Measurements from ENCODE around the gene GLOD5. TPM values are rescaled to one million over a fixed set of nuclear protein-coding genes. Genes with fewer than 3 reads are reported as not detected.

Gene GLOD5
- total RNA-seq, 1 experiment from 2014 or later = not detected

DNA sequence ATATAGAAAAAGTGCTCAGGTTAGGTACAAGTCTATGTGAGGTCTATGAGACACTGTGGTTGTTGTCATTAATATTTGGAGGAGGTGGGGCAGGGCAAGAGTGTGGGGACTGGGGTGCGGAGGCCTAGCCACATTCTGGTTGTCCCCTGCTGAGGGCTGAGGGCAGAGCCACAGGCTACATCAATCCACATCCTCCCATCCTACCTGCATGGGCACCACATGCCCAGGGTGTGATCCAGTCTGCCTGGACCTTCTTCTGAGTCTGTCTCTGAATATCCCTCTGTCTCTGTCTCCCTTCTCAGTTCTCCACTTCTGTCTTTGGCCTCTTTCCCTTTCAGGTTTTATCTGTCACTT lies 23.6 kb downstream of the GLOD5 start:
- TF ChIP-seq, protein P1, sequence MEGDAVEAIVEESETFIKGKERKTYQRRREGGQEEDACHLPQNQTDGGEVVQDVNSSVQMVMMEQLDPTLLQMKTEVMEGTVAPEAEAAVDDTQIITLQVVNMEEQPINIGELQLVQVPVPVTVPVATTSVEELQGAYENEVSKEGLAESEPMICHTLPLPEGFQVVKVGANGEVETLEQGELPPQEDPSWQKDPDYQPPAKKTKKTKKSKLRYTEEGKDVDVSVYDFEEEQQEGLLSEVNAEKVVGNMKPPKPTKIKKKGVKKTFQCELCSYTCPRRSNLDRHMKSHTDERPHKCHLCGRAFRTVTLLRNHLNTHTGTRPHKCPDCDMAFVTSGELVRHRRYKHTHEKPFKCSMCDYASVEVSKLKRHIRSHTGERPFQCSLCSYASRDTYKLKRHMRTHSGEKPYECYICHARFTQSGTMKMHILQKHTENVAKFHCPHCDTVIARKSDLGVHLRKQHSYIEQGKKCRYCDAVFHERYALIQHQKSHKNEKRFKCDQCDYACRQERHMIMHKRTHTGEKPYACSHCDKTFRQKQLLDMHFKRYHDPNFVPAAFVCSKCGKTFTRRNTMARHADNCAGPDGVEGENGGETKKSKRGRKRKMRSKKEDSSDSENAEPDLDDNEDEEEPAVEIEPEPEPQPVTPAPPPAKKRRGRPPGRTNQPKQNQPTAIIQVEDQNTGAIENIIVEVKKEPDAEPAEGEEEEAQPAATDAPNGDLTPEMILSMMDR (IDR thresholded peaks at IDR 0.05; ENCODE audit: unreplicated experiment) = no peak
- intact Hi-C loops (cut with micrococcal nuclease) = no loop called here
- Mint-ChIP-seq H3K4me1 (ENCODE audit: insufficient read depth, unreplicated experiment) (no peaks in the 10 kb centered on the region), H3K27me3 (ENCODE audit: insufficient read depth, unreplicated experiment) (peaks cover 36% of the 10 kb centered on the region), H3K4me3 (ENCODE audit: unreplicated experiment) (no peak overlapping the region), H3K36me3 (ENCODE audit: insufficient read depth, unreplicated experiment) (no peaks in the 10 kb centered on the region), H3K27ac (ENCODE audit: low read depth, unreplicated experiment) (no peak overlapping the region), H3K9me3 (ENCODE audit: unreplicated experiment) (peaks cover 14% of the 10 kb centered on the region)
- BruUV-seq (replicated peaks) = no TSS peak
- DNase-seq (ENCODE audit: unreplicated experiment) = no peak
- CTCF ChIA-PET = no interaction called here
- POLR2A ChIA-PET = no interaction called here

DNA sequence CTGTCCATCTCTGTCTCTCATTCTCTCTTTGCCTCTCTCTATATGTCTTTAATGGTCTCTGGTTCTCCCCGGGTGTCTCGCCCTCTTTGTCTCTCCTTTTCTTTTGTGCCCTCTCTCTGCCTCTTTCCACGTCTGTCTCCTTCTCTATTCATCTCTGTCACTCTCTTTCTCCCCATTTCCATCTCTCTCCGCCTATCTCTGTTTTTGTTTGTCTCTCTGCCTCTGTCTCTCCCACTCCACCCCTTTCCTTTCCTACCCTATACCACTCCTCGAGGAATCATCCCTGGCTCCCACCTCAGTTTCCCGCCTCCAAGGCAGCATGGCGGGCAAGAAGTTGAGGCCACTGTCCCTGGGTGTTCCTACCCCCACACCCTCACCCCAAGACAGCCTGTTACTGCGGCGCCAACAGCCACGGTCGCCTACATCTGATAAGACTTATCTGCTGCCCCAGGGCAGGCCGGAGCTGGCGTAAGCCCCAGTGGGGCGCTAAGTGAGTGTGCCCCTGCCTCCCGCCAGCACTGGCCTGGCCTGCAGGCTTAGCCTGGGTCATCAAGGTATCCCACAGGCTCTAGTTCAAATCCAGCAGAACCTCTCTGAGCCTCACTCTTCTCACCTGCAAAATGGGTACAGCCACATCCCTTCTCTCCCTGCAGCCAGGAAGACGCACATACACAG lies 24.1 kb downstream of the GLOD5 start:
- BruUV-seq (replicated peaks) = no TSS peak
- TF ChIP-seq, protein P1 (IDR thresholded peaks at IDR 0.05; ENCODE audit: unreplicated experiment) = no peak
- CTCF ChIA-PET = no interaction called here
- Mint-ChIP-seq H3K4me3 (ENCODE audit: unreplicated experiment) (no peak overlapping the region), H3K9me3 (ENCODE audit: unreplicated experiment) (peaks cover 14% of the 10 kb centered on the region), H3K27ac (ENCODE audit: low read depth, unreplicated experiment) (no peak overlapping the region), H3K27me3 (ENCODE audit: insufficient read depth, unreplicated experiment) (peaks cover 39% of the 10 kb centered on the region), H3K36me3 (ENCODE audit: insufficient read depth, unreplicated experiment) (no peaks in the 10 kb centered on the region), H3K4me1 (ENCODE audit: insufficient read depth, unreplicated experiment) (no peaks in the 10 kb centered on the region)
- POLR2A ChIA-PET = no interaction called here
- DNase-seq (ENCODE audit: unreplicated experiment) = no peak
- intact Hi-C loops (cut with micrococcal nuclease) = no loop called here

DNA sequence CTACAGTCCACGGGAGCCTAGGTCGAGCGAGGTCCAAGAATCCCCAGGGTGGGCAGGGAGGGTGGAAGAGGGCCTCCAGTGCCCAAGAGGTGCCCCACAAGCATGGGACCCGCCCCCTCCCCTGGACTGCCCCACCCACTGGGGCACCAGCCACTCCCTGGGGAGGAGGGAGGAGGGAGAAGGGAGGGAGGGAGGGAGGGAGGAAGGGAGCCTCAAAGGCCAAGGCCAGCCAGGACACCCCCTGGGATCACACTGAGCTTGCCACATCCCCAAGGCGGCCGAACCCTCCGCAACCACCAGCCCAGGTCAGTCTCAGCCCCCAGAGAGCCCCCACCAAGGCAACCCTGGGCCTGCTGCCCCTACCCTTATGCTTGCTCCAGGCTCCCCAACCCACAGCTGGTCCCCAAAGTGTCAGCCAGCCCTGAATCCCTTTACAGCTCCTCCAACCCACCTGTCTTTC lies 24.8 kb downstream of the GLOD5 start, which contains the start of gene GATA1:
GATA1 (plus strand) TSS at position 250 of the 460 bp plus-strand sequence. CDS start 4,520 bp downstream, outside the sequence.
- TF ChIP-seq, protein P1 (IDR thresholded peaks at IDR 0.05; ENCODE audit: unreplicated experiment) = no peak
- intact Hi-C loops (cut with micrococcal nuclease) = no loop called here
- no peak within 1 kb of the TSS for H3K4me3 Mint-ChIP-seq (ENCODE audit: unreplicated experiment)
- peaks cover 39% of the 10 kb centered on the region for H3K27me3 Mint-ChIP-seq (ENCODE audit: insufficient read depth, unreplicated experiment)
- DNase-seq (ENCODE audit: unreplicated experiment) = no peak
- ChIA-PET POLR2A (no interaction called here), CTCF (no interaction called here)
- no peaks in the 10 kb centered on the region for H3K4me1 Mint-ChIP-seq (ENCODE audit: insufficient read depth, unreplicated experiment)
- H3K9me3 Mint-ChIP-seq (ENCODE audit: unreplicated experiment) = peaks cover 14% of the 10 kb centered on the region
- BruUV-seq (replicated peaks) = no TSS peak
- no peak within 1 kb of the TSS for H3K27ac Mint-ChIP-seq (ENCODE audit: low read depth, unreplicated experiment)
- H3K36me3 Mint-ChIP-seq (ENCODE audit: insufficient read depth, unreplicated experiment) = no peaks in the 10 kb centered on the region

DNA sequence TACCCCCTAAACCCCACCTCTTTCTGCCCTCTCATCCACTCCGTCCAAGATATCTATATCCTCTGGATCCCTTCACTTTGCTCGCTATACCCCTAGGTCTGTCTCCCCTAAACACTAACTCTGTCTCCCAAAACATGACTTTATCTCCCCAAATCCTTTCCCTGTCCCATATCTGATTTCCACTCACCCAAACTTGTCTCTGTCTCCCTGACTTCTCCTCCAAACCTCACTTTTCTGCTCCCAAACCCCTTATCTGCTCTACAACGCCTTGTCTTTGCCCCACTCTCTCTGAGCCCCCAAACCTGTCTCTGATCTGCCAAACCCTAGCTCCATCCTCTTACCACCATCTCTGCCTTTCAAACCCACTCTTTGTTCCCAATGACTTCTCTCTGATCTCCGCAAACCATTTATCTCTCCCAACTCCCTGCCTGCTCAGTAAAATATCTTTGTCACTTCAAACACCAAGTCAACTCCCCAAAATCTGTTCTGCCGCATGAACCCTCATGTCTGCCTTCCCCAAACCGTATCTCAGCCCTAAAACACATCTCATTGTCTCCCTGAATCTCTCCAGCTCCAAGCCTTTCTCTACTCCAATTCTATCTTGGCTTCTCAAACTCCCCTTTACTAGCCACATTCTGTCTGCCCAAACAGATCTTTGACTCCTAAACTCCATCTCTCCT lies 25.4 kb downstream of the GLOD5 start:
- no peak for DNase-seq (ENCODE audit: unreplicated experiment)
- H3K4me1 Mint-ChIP-seq (ENCODE audit: insufficient read depth, unreplicated experiment) = no peaks in the 10 kb centered on the region
- H3K9me3 Mint-ChIP-seq (ENCODE audit: unreplicated experiment) = peaks cover 14% of the 10 kb centered on the region
- peaks cover 39% of the 10 kb centered on the region for H3K27me3 Mint-ChIP-seq (ENCODE audit: insufficient read depth, unreplicated experiment)
- intact Hi-C loops (cut with micrococcal nuclease) = no loop called here
- BruUV-seq (replicated peaks) = no TSS peak
- CTCF ChIA-PET = interaction anchor here (0.6 to 0.7 kb wide), 2 partner anchors 26 to 155 kb away, joined by 3 read pairs; no protein-coding TSS in a partner anchor
- no peaks in the 10 kb centered on the region for H3K36me3 Mint-ChIP-seq (ENCODE audit: insufficient read depth, unreplicated experiment)
- TF ChIP-seq, protein P1 (IDR thresholded peaks at IDR 0.05; ENCODE audit: unreplicated experiment) = no peak
- H3K27ac Mint-ChIP-seq (ENCODE audit: low read depth, unreplicated experiment) = no peak overlapping the region
- H3K4me3 Mint-ChIP-seq (ENCODE audit: unreplicated experiment) = no peak overlapping the region
- POLR2A ChIA-PET = interaction anchor here (0.5 kb wide), 1 partner anchor 16 kb away, joined by 3 read pairs; no protein-coding TSS in a partner anchor

Data from MCF 10A (cell line).